Vagina (tissue), 2 donors: Measurements from ENCODE around the gene TLE4.

Experiments used
- CTCF ChIP-seq, 3 experiments: fragments of 450-650 bp in 2 of 3; fragments of 200-600 bp in 1 of 3; sonication (generic) in 1 of 3; IDR thresholded peaks; one replicate each; pipeline ENCODE4 v1.5.1; 2017 to 2019; ENCODE audit warnings: antibody characterized with exemption in 3 of 3, mild to moderate bottlenecking in 2 of 3, moderate library complexity in 2 of 3
- POLR2A ChIP-seq, 2 donors: fragments of 450-650 bp; IDR thresholded peaks; one replicate each; pipeline ENCODE4 v1.6.1; 2017; ENCODE audit warnings: antibody characterized with exemption in 2 of 2, mild to moderate bottlenecking in 2 of 2, moderate library complexity in 2 of 2
- POLR2AphosphoS5 ChIP-seq, 2 donors: sonication (generic); formaldehyde crosslinking; IDR thresholded peaks; one replicate each; pipeline ENCODE4 v1.9.0; 2017; ENCODE audit warnings: antibody characterized with exemption in 2 of 2, mild to moderate bottlenecking in 2 of 2, low read depth in 1 of 2; ENCODE audit not compliant: insufficient read depth in 1 of 2

GRCh38 chr9:79688363-79688762 is 116.6 kb downstream of the TLE4 start:
- TF ChIP-seq CTCF (IDR thresholded peaks at IDR 0.05): no peak
- TF ChIP-seq POLR2AphosphoS5 (IDR thresholded peaks at IDR 0.05; ENCODE audit: insufficient read depth in 1 of 2, low read depth in 1 of 2): no peak
- TF ChIP-seq POLR2A (IDR thresholded peaks at IDR 0.05): no peak
